ENCODE data around the gene SLF2.

The SLF2 gene

GRCh38 chr10:100878291-100878910, 34.4 kb upstream of the SLF2 start:
- Histone ChIP-seq H4K91ac (ENCODE audit: low read depth, low read length) (no peak overlapping the region), H3K23ac (ENCODE audit: low read length) (no peak overlapping the region), H3K79me1 (ENCODE audit: low read length) (no peaks in the 10 kb centered on the region), H3K4ac (ENCODE audit: low read depth, low read length) (no peak overlapping the region), H2BK120ac (ENCODE audit: insufficient read depth, low read length, poor library complexity) (no peak overlapping the region), H3K18ac (ENCODE audit: low read length) (no peak overlapping the region), H4K8ac (ENCODE audit: low read depth, low read length) (no peak overlapping the region), H3K36me3 (ENCODE audit: control insufficient read depth in 1 of 2, insufficient read depth in 2 of 2, low read length in 2 of 2) (no peaks in the 10 kb centered on the region), H3K27ac (ENCODE audit: low read depth, low read length) (no peak overlapping the region), H3K4me3 (ENCODE audit: low read depth, low read length) (no peak overlapping the region), H3K27me3 (ENCODE audit: insufficient read depth, low read length) (no peaks in the 10 kb centered on the region), H3K4me1 (ENCODE audit: control insufficient read depth in 1 of 2, insufficient read depth in 2 of 2, low read length in 2 of 2) (peaks cover under 1 to 5% of the 10 kb centered on the region in 2 experiments), H4K12ac (ENCODE audit: low read depth, low read length) (no peak overlapping the region), H3K4me2 (ENCODE audit: low read length) (no peak overlapping the region), H2AK5ac (ENCODE audit: low read length) (no peak overlapping the region), H3K14ac (ENCODE audit: low read length) (no peak overlapping the region), H3K9me3 (ENCODE audit: insufficient read depth, low read depth, low read length) (peaks cover 2% of the 10 kb centered on the region), H2BK12ac (ENCODE audit: low read length) (no peak overlapping the region), H3K9ac (ENCODE audit: low read length) (no peak overlapping the region), H2BK5ac (ENCODE audit: low read depth, low read length, poor library complexity) (no peak overlapping the region), H3K79me2 (ENCODE audit: control insufficient read depth, insufficient read depth, low read length, poor library complexity) (no peaks in the 10 kb centered on the region), H2AFZ (ENCODE audit: insufficient read depth, low read length, poor library complexity) (no peak overlapping the region)
- DNase-seq: peak; percentile 44 to 75
- WGBS (ENCODE audit: extremely low coverage, insufficient coverage, insufficient read length): no CpG with 5 or more reads among the region's 5 CpGs

GRCh38 chr10:100879741-100880360, 32.9 kb upstream of the SLF2 start:
- H3K4ac ChIP-seq (ENCODE audit: low read depth, low read length): no peak overlapping the region
- no peaks in the 10 kb centered on the region for H3K79me2 ChIP-seq (ENCODE audit: control insufficient read depth, insufficient read depth, low read length, poor library complexity)
- H3K36me3 ChIP-seq (ENCODE audit: control insufficient read depth in 1 of 2, insufficient read depth in 2 of 2, low read length in 2 of 2): no peaks in the 10 kb centered on the region
- H4K8ac ChIP-seq (ENCODE audit: low read depth, low read length): no peak overlapping the region
- no peak overlapping the region for H2AK5ac ChIP-seq (ENCODE audit: low read length)
- no peak overlapping the region for H2AFZ ChIP-seq (ENCODE audit: insufficient read depth, low read length, poor library complexity)
- H4K12ac ChIP-seq (ENCODE audit: low read depth, low read length): no peak overlapping the region
- H3K9ac ChIP-seq (ENCODE audit: low read length): no peak overlapping the region
- H2BK5ac ChIP-seq (ENCODE audit: low read depth, low read length, poor library complexity): no peak overlapping the region
- no peak overlapping the region for H4K91ac ChIP-seq (ENCODE audit: low read depth, low read length)
- H3K14ac ChIP-seq (ENCODE audit: low read length): no peak overlapping the region
- no peak overlapping the region for H3K27ac ChIP-seq (ENCODE audit: low read depth, low read length)
- H2BK12ac ChIP-seq (ENCODE audit: low read length): no peak overlapping the region
- WGBS (ENCODE audit: extremely low coverage, insufficient coverage, insufficient read length): no CpG with 5 or more reads among the region's 9 CpGs
- no peak for DNase-seq
- no peak overlapping the region for H3K18ac ChIP-seq (ENCODE audit: low read length)
- H2BK120ac ChIP-seq (ENCODE audit: insufficient read depth, low read length, poor library complexity): no peak overlapping the region
- peaks cover 2% of the 10 kb centered on the region for H3K9me3 ChIP-seq (ENCODE audit: insufficient read depth, low read depth, low read length)
- H3K27me3 ChIP-seq (ENCODE audit: insufficient read depth, low read length): no peaks in the 10 kb centered on the region
- H3K23ac ChIP-seq (ENCODE audit: low read length): no peak overlapping the region
- H3K4me3 ChIP-seq (ENCODE audit: low read depth, low read length): no peak overlapping the region
- H3K4me2 ChIP-seq (ENCODE audit: low read length): no peak overlapping the region
- peaks cover 5 to 6% of the 10 kb centered on the region in 2 experiments for H3K4me1 ChIP-seq (ENCODE audit: control insufficient read depth in 1 of 2, insufficient read depth in 2 of 2, low read length in 2 of 2)
- H3K79me1 ChIP-seq (ENCODE audit: low read length): no peaks in the 10 kb centered on the region

- Histone ChIP-seq H3K79me2 (ENCODE audit: control insufficient read depth, insufficient read depth, low read length, poor library complexity) (no peaks in the 10 kb centered on the region), H3K4me2 (ENCODE audit: low read length) (no peak overlapping the region), H3K4me1 (ENCODE audit: control insufficient read depth in 1 of 2, insufficient read depth in 2 of 2, low read length in 2 of 2) (peaks cover 5 to 6% of the 10 kb centered on the region in 2 experiments), H3K14ac (ENCODE audit: low read length) (no peak overlapping the region), H3K36me3 (ENCODE audit: control insufficient read depth in 1 of 2, insufficient read depth in 2 of 2, low read length in 2 of 2) (no peaks in the 10 kb centered on the region), H2BK120ac (ENCODE audit: insufficient read depth, low read length, poor library complexity) (no peak overlapping the region), H2AFZ (ENCODE audit: insufficient read depth, low read length, poor library complexity) (no peak overlapping the region), H3K27me3 (ENCODE audit: insufficient read depth, low read length) (no peaks in the 10 kb centered on the region), H2BK5ac (ENCODE audit: low read depth, low read length, poor library complexity) (no peak overlapping the region), H4K91ac (ENCODE audit: low read depth, low read length) (no peak overlapping the region), H3K4ac (ENCODE audit: low read depth, low read length) (no peak overlapping the region), H3K4me3 (ENCODE audit: low read depth, low read length) (no peak overlapping the region), H3K23ac (ENCODE audit: low read length) (no peak overlapping the region), H3K27ac (ENCODE audit: low read depth, low read length) (no peak overlapping the region), H4K8ac (ENCODE audit: low read depth, low read length) (no peak overlapping the region), H2BK12ac (ENCODE audit: low read length) (no peak overlapping the region), H3K18ac (ENCODE audit: low read length) (no peak overlapping the region), H3K9ac (ENCODE audit: low read length) (no peak overlapping the region), H2AK5ac (ENCODE audit: low read length) (no peak overlapping the region), H3K9me3 (ENCODE audit: insufficient read depth, low read depth, low read length) (no peaks in the 10 kb centered on the region), H4K12ac (ENCODE audit: low read depth, low read length) (no peak overlapping the region), H3K79me1 (ENCODE audit: low read length) (no peaks in the 10 kb centered on the region)
- WGBS (ENCODE audit: extremely low coverage, insufficient coverage, insufficient read length): no CpG with 5 or more reads among the region's 5 CpGs
- peak; percentile 6 to 45 for DNase-seq
Measured at GRCh38 chr10:100881556-100882213, 31.1 kb upstream of the SLF2 start.

- Histone ChIP-seq H4K8ac (ENCODE audit: low read depth, low read length) (no peak overlapping the region), H4K91ac (ENCODE audit: low read depth, low read length) (no peak overlapping the region), H2BK5ac (ENCODE audit: low read depth, low read length, poor library complexity) (no peak overlapping the region), H2AFZ (ENCODE audit: insufficient read depth, low read length, poor library complexity) (no peak overlapping the region), H3K79me2 (ENCODE audit: control insufficient read depth, insufficient read depth, low read length, poor library complexity) (no peaks in the 10 kb centered on the region), H3K27ac (ENCODE audit: low read depth, low read length) (no peak overlapping the region), H3K27me3 (ENCODE audit: insufficient read depth, low read length) (no peaks in the 10 kb centered on the region), H3K4me3 (ENCODE audit: low read depth, low read length) (no peak overlapping the region), H3K9ac (ENCODE audit: low read length) (no peak overlapping the region), H2BK12ac (ENCODE audit: low read length) (no peak overlapping the region), H3K14ac (ENCODE audit: low read length) (no peak overlapping the region), H2AK5ac (ENCODE audit: low read length) (no peak overlapping the region), H3K4me2 (ENCODE audit: low read length) (no peak overlapping the region), H3K18ac (ENCODE audit: low read length) (no peak overlapping the region), H3K9me3 (ENCODE audit: insufficient read depth, low read depth, low read length) (no peaks in the 10 kb centered on the region), H3K4ac (ENCODE audit: low read depth, low read length) (no peak overlapping the region), H4K12ac (ENCODE audit: low read depth, low read length) (no peak overlapping the region), H3K23ac (ENCODE audit: low read length) (no peak overlapping the region), H3K4me1 (ENCODE audit: control insufficient read depth in 1 of 2, insufficient read depth in 2 of 2, low read length in 2 of 2) (peaks cover 5 to 6% of the 10 kb centered on the region in 2 experiments), H2BK120ac (ENCODE audit: insufficient read depth, low read length, poor library complexity) (no peak overlapping the region), H3K36me3 (ENCODE audit: control insufficient read depth in 1 of 2, insufficient read depth in 2 of 2, low read length in 2 of 2) (no peaks in the 10 kb centered on the region), H3K79me1 (ENCODE audit: low read length) (no peaks in the 10 kb centered on the region)
- WGBS (ENCODE audit: extremely low coverage, insufficient coverage, insufficient read length): 100% methylated on average over 1 of the region's 8 CpGs
- no peak for DNase-seq
Measured at GRCh38 chr10:100882252-100882651, 30.5 kb upstream of the SLF2 start.
